HCT116 (cell line): ENCODE data around the gene IGF2R. TPM values are rescaled to one million over a fixed set of nuclear protein-coding genes. Genes with fewer than 3 reads are reported as not detected.

Source experiments
- ATAC-seq: fragments of 200-7000 bp; cut with Tn5 transposase; 2 replicates; pipeline ENCODE4 v1.9.1; 2020; ENCODE audit warnings: mild to moderate bottlenecking, moderate library complexity
- BruUV-seq: library from RNA; stranded (reverse); fragments of 400-500 nt; replicated peaks from 2 replicates; lab custom pipeline; 2021; lab: Mats Ljungman, UMichigan
- CTCF ChIA-PET: fragments of 300-600 bp; sonication (Branson Sonifier 250); formaldehyde crosslinking; loops from one replicate; lab custom pipeline; 2021; ENCODE audit warnings: antibody characterized with exemption; lab: Charles Lee
- POLR2A ChIA-PET: fragments of 300-600, 350-600 bp; sonication (Branson Sonifier 250); formaldehyde crosslinking; loops from one replicate; lab custom pipeline; 2021; ENCODE audit warnings: antibody characterized with exemption; lab: Charles Lee
- RAD21 ChIA-PET, 2 experiments: fragments of 300-600 bp; sonication (Branson Sonifier 250); formaldehyde crosslinking; loops; one replicate each; lab custom pipeline; 2023; ENCODE audit warnings: low total read pairs in 2 of 2; ENCODE audit not compliant: uncharacterized antibody in 2 of 2, unreplicated experiment in 2 of 2, low non-redundant PET in 1 of 2; lab: Charles Lee
- DNase-seq: peaks from one replicate; pipeline ENCODE4 v3.0.0-alpha.2; 2010; ENCODE audit warnings: low read depth, low spot score
- H2AFZ ChIP-seq: fragments of 200-600 bp; shearing (Covaris generic), sonication (generic); 2 replicates; pipeline ENCODE4 v1.6.1; 2017; ENCODE audit warnings: low read depth, mixed run types, mixed read lengths, antibody characterized with exemption, low read length; ENCODE audit not compliant: poor library complexity, severe bottlenecking
- H3K27ac ChIP-seq: 2 replicates; pipeline ENCODE4 v1.5.1; 2012; ENCODE audit warnings: low read depth, low read length
- H3K27me3 ChIP-seq: fragments of 200-600 bp; sonication (generic); 2 replicates; pipeline ENCODE4 v1.6.1; 2016; ENCODE audit warnings: mixed run types, low read length, mixed read lengths; ENCODE audit not compliant: insufficient read depth
- H3K36me3 ChIP-seq, 2 experiments: fragments of 200-500 bp in 1 of 2; fragments of 200-600 bp in 1 of 2; sonication (Bioruptor generic) in 1 of 2; sonication (generic) in 1 of 2; 2 replicates each; pipeline versions ENCODE4 v1.5.1 to v1.6.1; 2014 to 2016; ENCODE audit warnings: low read length in 2 of 2, inconsistent platforms in 1 of 2, mixed read lengths in 1 of 2, mixed run types in 1 of 2; ENCODE audit not compliant: insufficient read depth in 2 of 2, control insufficient read depth in 1 of 2
- H3K4me1 ChIP-seq, 2 experiments: fragments of 200-600 bp in 1 of 2; sonication (generic) in 1 of 2; 2 replicates each; pipeline versions ENCODE4 v1.5.1 to v1.6.1; 2012 to 2017; ENCODE audit warnings: low read length in 2 of 2, inconsistent platforms in 1 of 2, mild to moderate bottlenecking in 1 of 2, mixed read lengths in 1 of 2, mixed run types in 1 of 2, moderate library complexity in 1 of 2; ENCODE audit not compliant: insufficient read depth in 2 of 2, control insufficient read depth in 1 of 2
- H3K4me2 ChIP-seq: fragments of 200-600 bp; sonication (generic); 2 replicates; pipeline ENCODE4 v1.6.1; 2017; ENCODE audit warnings: mixed run types, low read length, mixed read lengths
- H3K4me3 ChIP-seq, 2 experiments: fragments of 200-600 bp in 1 of 2; sonication (generic) in 1 of 2; replicated peaks in 1 of 2; 2 replicates each; pipeline ENCODE4 v1.5.1; 2011 to 2016; ENCODE audit warnings: low read length in 2 of 2, control low read depth in 1 of 2, low read depth in 1 of 2, mild to moderate bottlenecking in 1 of 2, mixed read lengths in 1 of 2, mixed run types in 1 of 2
- H3K79me2 ChIP-seq: fragments of 200-600 bp; sonication (generic); 2 replicates; pipeline ENCODE4 v1.6.1; 2017; ENCODE audit warnings: mild to moderate bottlenecking, mixed run types, low read length, moderate library complexity, mixed read lengths; ENCODE audit not compliant: insufficient read depth
- H3K9ac ChIP-seq: fragments of 200-600 bp; sonication (generic); 2 replicates; pipeline ENCODE4 v1.6.1; 2016; ENCODE audit warnings: low read length, mixed read lengths
- H3K9me2 ChIP-seq: fragments of 200-600 bp; sonication (generic), shearing (Covaris generic); 2 replicates; pipeline ENCODE4 v1.6.1; 2017; ENCODE audit warnings: mixed run types, mild to moderate bottlenecking, moderate library complexity; ENCODE audit not compliant: insufficient read depth
- H3K9me3 ChIP-seq, 2 experiments: fragments of 200-500 bp in 1 of 2; fragments of 200-600 bp in 1 of 2; sonication (Bioruptor generic) in 1 of 2; sonication (generic) in 1 of 2; 2 replicates each; pipeline ENCODE4 v1.6.1; 2014 to 2017; ENCODE audit warnings: low read length in 2 of 2, mixed read lengths in 2 of 2, inconsistent platforms in 1 of 2, low read depth in 1 of 2, mild to moderate bottlenecking in 1 of 2, mixed run types in 1 of 2, moderate library complexity in 1 of 2; ENCODE audit not compliant: control insufficient read depth in 1 of 2, insufficient read depth in 1 of 2
- H4K20me1 ChIP-seq: fragments of 200-600 bp; sonication (generic), shearing (Covaris generic); 2 replicates; pipeline ENCODE4 v1.6.1; 2017; ENCODE audit warnings: mixed run types, mild to moderate bottlenecking, moderate library complexity; ENCODE audit not compliant: insufficient read depth
- CBX3 ChIP-seq: IDR thresholded peaks from 2 replicates; pipeline ENCODE4 v1.6.1; 2012; ENCODE audit warnings: low read depth
- CEBPB ChIP-seq: IDR thresholded peaks from 2 replicates; pipeline ENCODE4 v1.6.1; 2012; ENCODE audit warnings: low read depth
- ELF1 ChIP-seq: IDR thresholded peaks from 2 replicates; pipeline ENCODE4 v1.6.1; 2012; ENCODE audit warnings: low read depth, borderline replicate concordance
- EZH2 ChIP-seq: fragments of 200-600 bp; sonication (generic); IDR thresholded peaks from 2 replicates; pipeline ENCODE4 v1.6.1; 2017; ENCODE audit warnings: antibody characterized with exemption, mixed run types
- FOSL1 ChIP-seq: IDR thresholded peaks from 2 replicates; pipeline ENCODE4 v1.6.1; 2012; ENCODE audit warnings: low read depth
- JUND ChIP-seq: IDR thresholded peaks from 2 replicates; pipeline ENCODE4 v1.6.1; 2012
- POLR2A ChIP-seq: IDR thresholded peaks from 2 replicates; pipeline ENCODE4 v1.7.0; 2011; ENCODE audit warnings: borderline replicate concordance; ENCODE audit not compliant: insufficient read depth, insufficient read length; ENCODE audit errors: extremely low read depth
- POLR2AphosphoS5 ChIP-seq: IDR thresholded peaks from 2 replicates; pipeline ENCODE4 v1.6.1; 2011; ENCODE audit warnings: mild to moderate bottlenecking, low read depth, low read length, moderate library complexity
- RAD21 ChIP-seq: IDR thresholded peaks from 2 replicates; pipeline ENCODE4 v1.6.1; 2012; ENCODE audit warnings: low read depth, mild to moderate bottlenecking
- SIN3A ChIP-seq: IDR thresholded peaks from 2 replicates; pipeline ENCODE4 v1.6.1; 2012; ENCODE audit warnings: low read depth
- SP1 ChIP-seq: IDR thresholded peaks from 2 replicates; pipeline ENCODE4 v1.6.1; 2012; ENCODE audit warnings: low read depth
- ZNF274 ChIP-seq: fragments of 200-500 bp; sonication (Bioruptor generic); IDR thresholded peaks from 2 replicates; pipeline ENCODE4 v1.6.1; 2014; ENCODE audit warnings: mild to moderate bottlenecking, low read depth, low read length, inconsistent platforms
- intact Hi-C: fragments of 100-400 bp; cut with micrococcal nuclease; formaldehyde crosslinking; loops from 2 replicates; pipeline ENCODE4 v1.10.0; 2022
- total RNA-seq: library from RNA; stranded (reverse); gene quantifications from one replicate; pipeline ENCODE4 v1.2.1, GENCODE V29; 2021; ENCODE audit not compliant: unreplicated experiment
- TF ChIP-seq, protein P1 (sequence below): IDR thresholded peaks from 2 replicates; pipeline ENCODE4 v1.6.1; 2012
- TF ChIP-seq, protein P2 (sequence below): IDR thresholded peaks from 2 replicates; pipeline ENCODE4 v1.6.1; 2012; ENCODE audit warnings: low read depth

IGF2R gene
- total RNA-seq, 1 experiment from 2014 or later = 37.0 TPM

DNA sequence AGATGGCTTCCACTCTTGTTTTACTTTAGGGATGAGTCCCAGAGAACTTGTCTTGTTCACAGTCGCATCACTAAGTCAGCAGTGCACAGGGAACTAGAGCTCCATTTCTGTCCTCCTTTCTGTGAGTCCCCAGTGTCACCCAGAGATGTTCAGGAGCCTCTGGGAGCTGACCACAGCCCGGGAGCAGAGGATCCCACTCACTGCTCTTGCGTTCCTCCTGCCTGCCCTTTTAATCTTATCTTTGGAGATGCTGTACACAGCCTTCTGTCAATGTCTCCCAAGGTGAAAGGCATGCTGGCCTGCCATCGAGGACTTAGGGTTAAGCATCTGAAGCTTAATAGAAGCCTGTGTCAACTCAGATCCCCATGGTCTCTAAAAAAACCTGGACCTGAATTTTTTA, 71.2 kb downstream of the IGF2R start:
- Histone ChIP-seq H3K9ac (no peak overlapping the region), H3K27me3 (no peaks in the 10 kb centered on the region), H3K27ac (no peak overlapping the region), H3K79me2 (no peaks in the 10 kb centered on the region), H3K4me1 (no peaks in the 10 kb centered on the region), H4K20me1 (no peaks in the 10 kb centered on the region), H3K9me3 (no peaks in the 10 kb centered on the region), H3K9me2 (no peaks in the 10 kb centered on the region), H2AFZ (no peak overlapping the region), H3K4me3 (no peak overlapping the region), H3K36me3 (peaks cover 4 to 16% of the 10 kb centered on the region in 2 experiments; a peak in 2 of 4 replicates), H3K4me2 (no peak overlapping the region)
- TF ChIP-seq CEBPB (no peak), FOSL1 (no peak), POLR2A (no peak), ELF1 (no peak), SP1 (no peak), JUND (no peak), RAD21 (no peak), ZNF274 (no peak), SIN3A (no peak), CBX3 (no peak), POLR2AphosphoS5 (no peak), EZH2 (no peak)
- TF ChIP-seq, protein P1, sequence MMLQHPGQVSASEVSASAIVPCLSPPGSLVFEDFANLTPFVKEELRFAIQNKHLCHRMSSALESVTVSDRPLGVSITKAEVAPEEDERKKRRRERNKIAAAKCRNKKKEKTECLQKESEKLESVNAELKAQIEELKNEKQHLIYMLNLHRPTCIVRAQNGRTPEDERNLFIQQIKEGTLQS = no peak
- TF ChIP-seq, protein P2, sequence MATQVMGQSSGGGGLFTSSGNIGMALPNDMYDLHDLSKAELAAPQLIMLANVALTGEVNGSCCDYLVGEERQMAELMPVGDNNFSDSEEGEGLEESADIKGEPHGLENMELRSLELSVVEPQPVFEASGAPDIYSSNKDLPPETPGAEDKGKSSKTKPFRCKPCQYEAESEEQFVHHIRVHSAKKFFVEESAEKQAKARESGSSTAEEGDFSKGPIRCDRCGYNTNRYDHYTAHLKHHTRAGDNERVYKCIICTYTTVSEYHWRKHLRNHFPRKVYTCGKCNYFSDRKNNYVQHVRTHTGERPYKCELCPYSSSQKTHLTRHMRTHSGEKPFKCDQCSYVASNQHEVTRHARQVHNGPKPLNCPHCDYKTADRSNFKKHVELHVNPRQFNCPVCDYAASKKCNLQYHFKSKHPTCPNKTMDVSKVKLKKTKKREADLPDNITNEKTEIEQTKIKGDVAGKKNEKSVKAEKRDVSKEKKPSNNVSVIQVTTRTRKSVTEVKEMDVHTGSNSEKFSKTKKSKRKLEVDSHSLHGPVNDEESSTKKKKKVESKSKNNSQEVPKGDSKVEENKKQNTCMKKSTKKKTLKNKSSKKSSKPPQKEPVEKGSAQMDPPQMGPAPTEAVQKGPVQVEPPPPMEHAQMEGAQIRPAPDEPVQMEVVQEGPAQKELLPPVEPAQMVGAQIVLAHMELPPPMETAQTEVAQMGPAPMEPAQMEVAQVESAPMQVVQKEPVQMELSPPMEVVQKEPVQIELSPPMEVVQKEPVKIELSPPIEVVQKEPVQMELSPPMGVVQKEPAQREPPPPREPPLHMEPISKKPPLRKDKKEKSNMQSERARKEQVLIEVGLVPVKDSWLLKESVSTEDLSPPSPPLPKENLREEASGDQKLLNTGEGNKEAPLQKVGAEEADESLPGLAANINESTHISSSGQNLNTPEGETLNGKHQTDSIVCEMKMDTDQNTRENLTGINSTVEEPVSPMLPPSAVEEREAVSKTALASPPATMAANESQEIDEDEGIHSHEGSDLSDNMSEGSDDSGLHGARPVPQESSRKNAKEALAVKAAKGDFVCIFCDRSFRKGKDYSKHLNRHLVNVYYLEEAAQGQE = no peak
- ATAC-seq = no peak
- RAD21 ChIA-PET = no interaction called here
- POLR2A ChIA-PET = interaction anchor here (0.5 kb wide), 1 partner anchor 29 kb away, joined by 5 read pairs; no protein-coding TSS in a partner anchor
- CTCF ChIA-PET = no interaction called here
- no TSS peak for BruUV-seq
- no peak for DNase-seq
- intact Hi-C loops = no loop called here
